ENCODE data around the gene PDXK. TPM values are rescaled to one million over a fixed set of nuclear protein-coding genes. Genes with fewer than 3 reads are reported as not detected.
A peak's percentile ranks its signal among the peaks of the same experiment; 100 is the strongest.

PDXK gene
- total and polyA plus RNA-seq, 2 of the 13 experiments (the other 11 are each of a cell fraction or from before 2014, with no cell fraction given): 114 to 184 TPM

GRCh38 chr21:43810505-43811261 lies 91.8 kb downstream of the PDXK start:
- ATAC-seq (peak; percentile 79), FAIRE-seq (peak; percentile 73), DNase-seq (ENCODE audit: low spot score) (peak; percentile 75)
- in situ Hi-C loops (cut with HindIII; ENCODE audit: extremely low pct_ligation_motif_present, low pct_unique_long_range_greater_than_20kb) (loop anchor here (5.0 kb wide), 1 partner anchor 127 kb away; no protein-coding TSS in a partner anchor), intact Hi-C loops (cut with micrococcal nuclease; ENCODE audit: unreplicated experiment) (loop anchor here (2.0 to 10.0 kb wide), 2 partner anchors 104 to 128 kb away; no protein-coding TSS in a partner anchor)
- POLR2A ChIA-PET: no interaction called here
- peak overlapping the region; percentile 92 for H3K4me2 ChIP-seq (ENCODE audit: low read depth, low read length)
- peak overlapping the region; percentile 27; the same call in 1 of the 2 replicates for H3K9ac ChIP-seq (ENCODE audit: insufficient read depth, low read depth, low read length)
- H4K20me1 ChIP-seq (ENCODE audit: insufficient read depth, low read length): no peaks in the 10 kb centered on the region
- WGBS (ENCODE audit: low lambda C conversion rate): 27% methylated on average over 17 of the region's 23 CpGs
- peaks cover 44% of the 10 kb centered on the region for H3K4me1 ChIP-seq (ENCODE audit: insufficient read depth, low read length)
- peaks cover 1 to 4% of the 10 kb centered on the region in 2 experiments; a peak in 2 of 5 replicates for H3K36me3 ChIP-seq (replicated peaks in 1 of 2; ENCODE audit: control insufficient read depth in 1 of 2, insufficient read depth in 2 of 2, low read length in 2 of 2)
- H3K9me3 ChIP-seq (ENCODE audit: low read length): no peaks in the 10 kb centered on the region
- H2AFZ ChIP-seq (ENCODE audit: low read length): no peak overlapping the region
- CTCF ChIA-PET (ENCODE audit: low intra/inter-chr PET ratio, low total read pairs): interaction anchor here (1.1 to 2.1 kb wide), 4 partner anchors 101 to 165 kb away, joined by 3 to 11 read pairs (median 10); no protein-coding TSS in a partner anchor
- H3K79me2 ChIP-seq (ENCODE audit: insufficient read depth, low read length): no peaks in the 10 kb centered on the region
- H3K27me3 ChIP-seq (ENCODE audit: control insufficient read depth in 1 of 2, insufficient read depth in 2 of 2, low read length in 2 of 2): peaks cover 0 to 2% of the 10 kb centered on the region in 2 experiments; a peak in 2 of 5 replicates
- no TSS peak for BruUV-seq (replicated peaks)
- H3K27ac ChIP-seq (ENCODE audit: extremely low read length, insufficient read depth, low read length): no peak overlapping the region
- peak overlapping the region in 1 of 3 experiments; percentile 65; a peak in 3 of 6 replicates for H3K4me3 ChIP-seq (replicated peaks in 1 of 3; ENCODE audit: insufficient read depth in 1 of 3, low read depth in 2 of 3, low read length in 3 of 3)
- no peak for TF ChIP-seq FOXK1 (CRISPR knock-in tag; IDR thresholded peaks at IDR 0.05; ENCODE audit: borderline replicate concordance, low read depth)
- no peak for TF ChIP-seq ZNF382 (CRISPR knock-in tag; IDR thresholded peaks at IDR 0.05; ENCODE audit: borderline replicate concordance)
- TF ChIP-seq PAXIP1 (CRISPR knock-in tag; conservative IDR thresholded peaks at IDR 0.05): no peak; the same call in 1 of the 2 replicates
- TF ChIP-seq FOSL1 (CRISPR knock-in tag; IDR thresholded peaks at IDR 0.05; ENCODE audit: borderline replicate concordance): no peak
- TF ChIP-seq SRSF1 (optimal IDR thresholded peaks at IDR 0.05; ENCODE audit: low read depth, low read length): no peak
- TF ChIP-seq ZNF264 (CRISPR knock-in tag; IDR thresholded peaks at IDR 0.05): no peak
- no peak for TF ChIP-seq HOXA9 (CRISPR knock-in tag; IDR thresholded peaks at IDR 0.05; ENCODE audit: borderline replicate concordance)
- TF ChIP-seq ZNF773 (CRISPR knock-in tag; IDR thresholded peaks at IDR 0.05; ENCODE audit: borderline replicate concordance): no peak
- no peak for TF ChIP-seq ZKSCAN1 (IDR thresholded peaks at IDR 0.05; ENCODE audit: low read length)
- no peak for TF ChIP-seq PHF20 (CRISPR knock-in tag; IDR thresholded peaks at IDR 0.05)
- TF ChIP-seq ZNF558 (CRISPR knock-in tag; IDR thresholded peaks at IDR 0.05; ENCODE audit: borderline replicate concordance): no peak
- TF ChIP-seq ZNF224 (CRISPR knock-in tag; IDR thresholded peaks at IDR 0.05): no peak
- TF ChIP-seq ETS1 (CRISPR knock-in tag; IDR thresholded peaks at IDR 0.05): no peak
- TF ChIP-seq NONO (IDR thresholded peaks at IDR 0.05): no peak
- peak; percentile 77 for TF ChIP-seq NONO (CRISPR knock-in tag; conservative IDR thresholded peaks at IDR 0.05)
- TF ChIP-seq PHB2 (IDR thresholded peaks at IDR 0.05; ENCODE audit: partially characterized antibody): no peak
- no peak for TF ChIP-seq ZNF775 (CRISPR knock-in tag; IDR thresholded peaks at IDR 0.05; ENCODE audit: borderline replicate concordance)
- no peak for TF ChIP-seq PAWR (CRISPR knock-in tag; IDR thresholded peaks at IDR 0.05; ENCODE audit: borderline replicate concordance)

Measured in HepG2 (cell line).